Liver (tissue), 3 donors: Measurements from ENCODE around the gene MUC6.

Experiments used
- EGR1 ChIP-seq, 2 donors: IDR thresholded peaks; 2 replicates each; pipeline ENCODE4 v1.6.1; 2016 to 2018; ENCODE audit warnings: antibody characterized with exemption in 2 of 2, low read depth in 2 of 2
- FOXA1 ChIP-seq: IDR thresholded peaks from 2 replicates; pipeline ENCODE4 v1.6.1; 2016; ENCODE audit warnings: antibody characterized with exemption
- GABPA ChIP-seq, 2 donors: IDR thresholded peaks in 1 of 2; conservative IDR thresholded peaks in 1 of 2; 2 replicates each; pipeline ENCODE4 v1.6.1; 2016; ENCODE audit warnings: antibody characterized with exemption in 2 of 2, mild to moderate bottlenecking in 1 of 2, moderate library complexity in 1 of 2
- HNF4A ChIP-seq, 2 donors: conservative IDR thresholded peaks; 2 replicates each; pipeline ENCODE4 v1.6.1; 2016; ENCODE audit warnings: antibody characterized with exemption in 2 of 2, mild to moderate bottlenecking in 2 of 2
- JUND ChIP-seq, 2 donors: IDR thresholded peaks; 2 replicates each; pipeline ENCODE4 v1.6.1; 2016; ENCODE audit warnings: antibody characterized with exemption in 2 of 2
- NR2F2 ChIP-seq: IDR thresholded peaks from 2 replicates; pipeline ENCODE4 v1.6.1; 2016; ENCODE audit warnings: antibody characterized with exemption
- RAD21 ChIP-seq, 2 donors: IDR thresholded peaks; 2 replicates each; pipeline ENCODE4 v1.6.1; 2016; ENCODE audit warnings: antibody characterized with exemption in 2 of 2, mild to moderate bottlenecking in 2 of 2
- RXRA ChIP-seq, 2 donors: IDR thresholded peaks; 2 replicates each; pipeline ENCODE4 v1.6.1; 2017 to 2018; ENCODE audit warnings: antibody characterized with exemption in 2 of 2, mild to moderate bottlenecking in 1 of 2
- TAF1 ChIP-seq: conservative IDR thresholded peaks from 2 replicates; pipeline ENCODE4 v1.6.1; 2016; ENCODE audit warnings: antibody characterized with exemption, mild to moderate bottlenecking
- YY1 ChIP-seq: IDR thresholded peaks from 2 replicates; pipeline ENCODE4 v1.6.1; 2016; ENCODE audit warnings: antibody characterized with exemption, mild to moderate bottlenecking
- ZBTB33 ChIP-seq: IDR thresholded peaks from 2 replicates; pipeline ENCODE4 v1.6.1; 2016; ENCODE audit warnings: antibody characterized with exemption
- TF ChIP-seq, protein P1 (sequence below): fragments of 150-350 bp; IDR thresholded peaks from 2 replicates; pipeline ENCODE4 v1.5.1; 2017; ENCODE audit warnings: improper control_type of control experiment, low read depth, low read length; ENCODE audit not compliant: missing input control
- TF ChIP-seq, protein P2 (sequence below): IDR thresholded peaks from 2 replicates; pipeline ENCODE4 v1.6.1; 2016; ENCODE audit warnings: antibody characterized with exemption
- TF ChIP-seq, protein P3 (sequence below): IDR thresholded peaks from 2 replicates; pipeline ENCODE4 v1.6.1; 2016; ENCODE audit warnings: antibody characterized with exemption, mild to moderate bottlenecking
- donor health status: healthy.
- donor health status: healthy.

- TF ChIP-seq, protein P1, sequence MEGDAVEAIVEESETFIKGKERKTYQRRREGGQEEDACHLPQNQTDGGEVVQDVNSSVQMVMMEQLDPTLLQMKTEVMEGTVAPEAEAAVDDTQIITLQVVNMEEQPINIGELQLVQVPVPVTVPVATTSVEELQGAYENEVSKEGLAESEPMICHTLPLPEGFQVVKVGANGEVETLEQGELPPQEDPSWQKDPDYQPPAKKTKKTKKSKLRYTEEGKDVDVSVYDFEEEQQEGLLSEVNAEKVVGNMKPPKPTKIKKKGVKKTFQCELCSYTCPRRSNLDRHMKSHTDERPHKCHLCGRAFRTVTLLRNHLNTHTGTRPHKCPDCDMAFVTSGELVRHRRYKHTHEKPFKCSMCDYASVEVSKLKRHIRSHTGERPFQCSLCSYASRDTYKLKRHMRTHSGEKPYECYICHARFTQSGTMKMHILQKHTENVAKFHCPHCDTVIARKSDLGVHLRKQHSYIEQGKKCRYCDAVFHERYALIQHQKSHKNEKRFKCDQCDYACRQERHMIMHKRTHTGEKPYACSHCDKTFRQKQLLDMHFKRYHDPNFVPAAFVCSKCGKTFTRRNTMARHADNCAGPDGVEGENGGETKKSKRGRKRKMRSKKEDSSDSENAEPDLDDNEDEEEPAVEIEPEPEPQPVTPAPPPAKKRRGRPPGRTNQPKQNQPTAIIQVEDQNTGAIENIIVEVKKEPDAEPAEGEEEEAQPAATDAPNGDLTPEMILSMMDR, result no peak
- TF ChIP-seq, protein P2, sequence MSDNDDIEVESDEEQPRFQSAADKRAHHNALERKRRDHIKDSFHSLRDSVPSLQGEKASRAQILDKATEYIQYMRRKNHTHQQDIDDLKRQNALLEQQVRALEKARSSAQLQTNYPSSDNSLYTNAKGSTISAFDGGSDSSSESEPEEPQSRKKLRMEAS, result no peak
- no peak for TF ChIP-seq NR2F2
- TF ChIP-seq FOXA1, result no peak
- no peak for TF ChIP-seq JUND (IDR thresholded peaks at IDR 0.05)
- TF ChIP-seq GABPA (IDR thresholded peaks at IDR 0.05 in 1 of 2, conservative IDR thresholded peaks at IDR 0.05 in 1 of 2), result no peak
- TF ChIP-seq, protein P3, sequence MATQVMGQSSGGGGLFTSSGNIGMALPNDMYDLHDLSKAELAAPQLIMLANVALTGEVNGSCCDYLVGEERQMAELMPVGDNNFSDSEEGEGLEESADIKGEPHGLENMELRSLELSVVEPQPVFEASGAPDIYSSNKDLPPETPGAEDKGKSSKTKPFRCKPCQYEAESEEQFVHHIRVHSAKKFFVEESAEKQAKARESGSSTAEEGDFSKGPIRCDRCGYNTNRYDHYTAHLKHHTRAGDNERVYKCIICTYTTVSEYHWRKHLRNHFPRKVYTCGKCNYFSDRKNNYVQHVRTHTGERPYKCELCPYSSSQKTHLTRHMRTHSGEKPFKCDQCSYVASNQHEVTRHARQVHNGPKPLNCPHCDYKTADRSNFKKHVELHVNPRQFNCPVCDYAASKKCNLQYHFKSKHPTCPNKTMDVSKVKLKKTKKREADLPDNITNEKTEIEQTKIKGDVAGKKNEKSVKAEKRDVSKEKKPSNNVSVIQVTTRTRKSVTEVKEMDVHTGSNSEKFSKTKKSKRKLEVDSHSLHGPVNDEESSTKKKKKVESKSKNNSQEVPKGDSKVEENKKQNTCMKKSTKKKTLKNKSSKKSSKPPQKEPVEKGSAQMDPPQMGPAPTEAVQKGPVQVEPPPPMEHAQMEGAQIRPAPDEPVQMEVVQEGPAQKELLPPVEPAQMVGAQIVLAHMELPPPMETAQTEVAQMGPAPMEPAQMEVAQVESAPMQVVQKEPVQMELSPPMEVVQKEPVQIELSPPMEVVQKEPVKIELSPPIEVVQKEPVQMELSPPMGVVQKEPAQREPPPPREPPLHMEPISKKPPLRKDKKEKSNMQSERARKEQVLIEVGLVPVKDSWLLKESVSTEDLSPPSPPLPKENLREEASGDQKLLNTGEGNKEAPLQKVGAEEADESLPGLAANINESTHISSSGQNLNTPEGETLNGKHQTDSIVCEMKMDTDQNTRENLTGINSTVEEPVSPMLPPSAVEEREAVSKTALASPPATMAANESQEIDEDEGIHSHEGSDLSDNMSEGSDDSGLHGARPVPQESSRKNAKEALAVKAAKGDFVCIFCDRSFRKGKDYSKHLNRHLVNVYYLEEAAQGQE, result no peak
- no peak for TF ChIP-seq TAF1
- no peak for TF ChIP-seq EGR1 (IDR thresholded peaks at IDR 0.05; ENCODE audit: low read depth in 2 of 2)
- no peak for TF ChIP-seq ZBTB33
- no peak for TF ChIP-seq HNF4A (conservative IDR thresholded peaks at IDR 0.05)
- TF ChIP-seq YY1, result no peak
- TF ChIP-seq RAD21 (IDR thresholded peaks at IDR 0.05), result no peak
- no peak for TF ChIP-seq RXRA (IDR thresholded peaks at IDR 0.05)
Observed at GRCh38 chr11:1022411-1022810, 14.1 kb downstream of the MUC6 start.
